Spinal cord (tissue), 10 donors: ENCODE measurements around the gene PRTFDC1. TPM values are rescaled to one million over a fixed set of nuclear protein-coding genes. Genes with fewer than 3 reads are reported as not detected.
A peak's percentile ranks its signal among the peaks of the same experiment; 100 is the strongest.
"Not testable (repeated sequence)": the region's sequence is repeated elsewhere in the genome, so short reads cannot be mapped to it uniquely, and the experiment has no call there.

Experiments
- DNase-seq, 6 donors: peaks; one replicate each; pipeline versions ENCODE4 v3.0.0 to v3.0.0-alpha.2; 2013 to 2015; ENCODE audit warnings: low spot score in 6 of 6, low read depth in 4 of 6
- H3K27ac ChIP-seq: one replicate; pipeline ENCODE4 v1.5.1; 2013; ENCODE audit warnings: low read depth, low read length, control low read depth
- H3K27me3 ChIP-seq: one replicate; pipeline ENCODE4 v1.6.1; 2013; ENCODE audit warnings: low read length; ENCODE audit not compliant: control insufficient read depth, insufficient read depth
- H3K36me3 ChIP-seq: one replicate; pipeline ENCODE4 v1.6.1; 2013; ENCODE audit warnings: low read length; ENCODE audit not compliant: control insufficient read depth, insufficient read depth
- H3K4me1 ChIP-seq: one replicate; pipeline ENCODE4 v1.6.1; 2013; ENCODE audit warnings: low read length; ENCODE audit not compliant: control insufficient read depth, insufficient read depth
- H3K4me3 ChIP-seq: one replicate; pipeline ENCODE4 v1.5.1; 2013; ENCODE audit warnings: low read depth, low read length, control low read depth
- H3K9me3 ChIP-seq: one replicate; pipeline ENCODE4 v1.6.1; 2013; ENCODE audit warnings: low read length; ENCODE audit not compliant: control insufficient read depth, insufficient read depth
- WGBS: methylation state at CpG from one replicate; pipeline ENCODE4 v1.1.5; 2013; ENCODE audit warnings: missing lambda C conversion rate; ENCODE audit not compliant: insufficient coverage; 5-methylcytosine and 5-hydroxymethylcytosine counted together
- polyA plus RNA-seq, 2 donors: library from polyadenylated mRNA; unstranded; fragments of 120-200 nt; gene quantifications; one replicate each; pipeline ENCODE4 v1.2.1, GENCODE V29; 2013; ENCODE audit not compliant: insufficient read length in 2 of 2
- total RNA-seq, 2 donors: library from RNA; depleted of rRNA in 1 of 2; stranded (reverse); fragments of 120-200 nt in 1 of 2; fragments of >200 nt in 1 of 2; gene quantifications; one replicate each; pipeline versions ENCODE4 v1.2.3 to v1.2.4, GENCODE V29; 2013 to 2014
- donor health status: healthy.

The PRTFDC1 gene
- total and polyA plus RNA-seq, 4 donors, result 28.7 to 45.4 (median 36.5) TPM

GRCh38 chr10:24922222-24922868, 30.1 kb downstream of the PRTFDC1 start:
- H3K4me1 ChIP-seq, result not testable (repeated sequence)

GRCh38 chr10:24920907-24921881, 31.2 kb downstream of the PRTFDC1 start:
- H3K27me3 ChIP-seq, result no peaks in the 10 kb centered on the region
- peak in 1 of 6 donors; percentile 35 for DNase-seq
- H3K9me3 ChIP-seq, result peaks cover 4% of the 10 kb centered on the region
- H3K27ac ChIP-seq, result no peak overlapping the region
- no peaks in the 10 kb centered on the region for H3K4me1 ChIP-seq
- H3K36me3 ChIP-seq, result no peaks in the 10 kb centered on the region
- WGBS, result 57% methylated on average over 1 of the region's 7 CpGs
- no peak overlapping the region for H3K4me3 ChIP-seq

More at GRCh38 chr10:24922222-24922868, 30.1 kb downstream of the PRTFDC1 start:
- H3K4me3 ChIP-seq, H3K36me3 ChIP-seq, H3K9me3 ChIP-seq, H3K27ac ChIP-seq, H3K27me3 ChIP-seq: not testable (repeated sequence)
- peak in 2 of 6 donors; percentile 15 to 33 for DNase-seq
- 95% methylated on average over 4 of the region's 6 CpGs for WGBS

GRCh38 chr10:24920192-24920591, 32.2 kb downstream of the PRTFDC1 start:
- not testable (repeated sequence) for H3K9me3 ChIP-seq, H3K27ac ChIP-seq, H3K4me1 ChIP-seq, H3K27me3 ChIP-seq, H3K4me3 ChIP-seq, H3K36me3 ChIP-seq, DNase-seq
- WGBS, result no CpG with 5 or more reads among the region's 2 CpGs

- H3K27ac ChIP-seq, H3K9me3 ChIP-seq, DNase-seq, H3K4me3 ChIP-seq, H3K4me1 ChIP-seq, H3K36me3 ChIP-seq, H3K27me3 ChIP-seq: not testable (repeated sequence)
- WGBS, result no CpG with 5 or more reads among the region's 1 CpG
Observed at GRCh38 chr10:24919629-24920028, 32.8 kb downstream of the PRTFDC1 start.

- no peaks in the 10 kb centered on the region for H3K4me1 ChIP-seq
- no peak overlapping the region for H3K27ac ChIP-seq
- no peaks in the 10 kb centered on the region for H3K27me3 ChIP-seq
- H3K9me3 ChIP-seq, result peaks cover 4% of the 10 kb centered on the region
- DNase-seq, result no peak
- no peak overlapping the region for H3K4me3 ChIP-seq
- H3K36me3 ChIP-seq, result no peaks in the 10 kb centered on the region
Observed at GRCh38 chr10:24917979-24918378, 34.4 kb downstream of the PRTFDC1 start.

GRCh38 chr10:24917493-24917892, 34.9 kb downstream of the PRTFDC1 start:
- Histone ChIP-seq H3K4me3 (no peak overlapping the region), H3K36me3 (no peaks in the 10 kb centered on the region), H3K27me3 (no peaks in the 10 kb centered on the region), H3K27ac (no peak overlapping the region), H3K9me3 (peaks cover 4% of the 10 kb centered on the region), H3K4me1 (no peaks in the 10 kb centered on the region)
- DNase-seq, result no peak
- WGBS, result 100% methylated on average over 1 of the region's 3 CpGs

- peaks cover 4% of the 10 kb centered on the region for H3K9me3 ChIP-seq
- H3K27ac ChIP-seq, result no peak overlapping the region
- DNase-seq, result no peak
- no peaks in the 10 kb centered on the region for H3K36me3 ChIP-seq
- H3K4me1 ChIP-seq, result no peaks in the 10 kb centered on the region
- 93% methylated on average over 1 of the region's 2 CpGs for WGBS
- no peak overlapping the region for H3K4me3 ChIP-seq
- no peaks in the 10 kb centered on the region for H3K27me3 ChIP-seq
Observed at GRCh38 chr10:24916365-24916764, 36.0 kb downstream of the PRTFDC1 start.

- DNase-seq, result no peak
- Histone ChIP-seq H3K4me1 (no peaks in the 10 kb centered on the region), H3K27ac (no peak overlapping the region), H3K4me3 (no peak overlapping the region), H3K27me3 (no peaks in the 10 kb centered on the region), H3K36me3 (no peaks in the 10 kb centered on the region), H3K9me3 (peaks cover 4% of the 10 kb centered on the region)
Observed at GRCh38 chr10:24915304-24915703, 37.1 kb downstream of the PRTFDC1 start.

- Histone ChIP-seq H3K27ac (no peak overlapping the region), H3K4me3 (no peak overlapping the region), H3K27me3 (no peaks in the 10 kb centered on the region), H3K4me1 (no peaks in the 10 kb centered on the region), H3K9me3 (peaks cover 2% of the 10 kb centered on the region), H3K36me3 (no peaks in the 10 kb centered on the region)
- 100% methylated on average over 1 of the region's 1 CpG for WGBS
- DNase-seq, result no peak
Observed at GRCh38 chr10:24914148-24914547, 38.3 kb downstream of the PRTFDC1 start.

- no peaks in the 10 kb centered on the region for H3K27me3 ChIP-seq
- whole genome bisulfite sequencing, result no CpG with 5 or more reads among the region's 2 CpGs
Observed at GRCh38 chr10:24912215-24912614, 40.2 kb downstream of the PRTFDC1 start.

More at GRCh38 chr10:24912215-24912614, 40.2 kb downstream of the PRTFDC1 start:
- Histone ChIP-seq H3K9me3 (no peaks in the 10 kb centered on the region), H3K36me3 (no peaks in the 10 kb centered on the region), H3K27ac (no peak overlapping the region), H3K4me3 (no peak overlapping the region), H3K4me1 (no peaks in the 10 kb centered on the region)
- no peak for DNase-seq
